ENCODE results near the gene GIPC2. TPM values are rescaled to one million over a fixed set of nuclear protein-coding genes. Genes with fewer than 3 reads are reported as not detected.
A peak's percentile ranks its signal among the peaks of the same experiment; 100 is the strongest.

GIPC2 gene
- total and polyA plus RNA-seq, 7 donors, result 0.99 to 23.8 (median 2.5) TPM

DNA sequence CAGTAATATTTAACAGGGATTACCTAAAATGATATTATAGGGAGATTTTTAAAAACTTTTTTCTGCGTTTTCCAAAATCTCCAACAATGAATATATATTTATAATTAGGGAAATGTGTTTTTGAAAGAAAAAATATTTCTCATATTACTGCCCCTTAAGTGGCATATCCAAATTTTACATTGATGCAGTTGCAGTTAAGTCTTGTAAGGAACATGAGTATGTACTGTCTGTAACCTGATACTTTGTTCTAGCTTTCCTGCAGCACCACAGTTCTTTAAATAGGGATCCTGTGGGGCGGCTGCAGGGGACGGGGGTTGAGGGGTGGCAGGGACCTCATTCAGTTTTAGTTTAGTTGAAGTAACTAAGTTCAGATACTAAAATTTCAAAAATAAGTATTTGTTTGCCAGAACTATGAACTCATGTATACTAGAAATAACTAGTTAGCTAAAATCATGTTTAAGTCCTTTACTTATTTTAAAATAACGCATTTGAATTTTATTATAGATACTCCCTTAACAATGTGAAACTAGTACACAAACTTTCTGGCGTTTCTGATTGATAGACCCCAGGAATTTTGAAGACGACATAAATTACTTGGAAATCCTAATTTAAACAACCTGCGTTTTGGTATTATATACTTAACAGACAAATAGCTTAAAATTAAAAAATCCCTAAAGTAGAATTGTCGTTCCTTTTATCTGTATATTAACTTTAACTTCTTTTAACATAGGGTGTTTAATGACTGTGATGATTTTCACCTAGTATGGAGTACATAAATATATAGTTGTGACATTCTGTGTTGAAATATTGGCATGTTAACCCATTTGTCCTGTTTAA lies 41.7 kb upstream of the GIPC2 start:
- WGBS, 2 donors, result 6 to 7% methylated on average over 8 of the region's 8 CpGs
- Histone ChIP-seq H3K9me3 (no peaks in the 10 kb centered on the region), H3K27ac (peak overlapping the region; percentile 86 to 89 (median 88)), H3K27me3 (no peaks in the 10 kb centered on the region), H3K4me3 (peak overlapping the region; percentile 42 to 59 (median 57)), H3K36me3 (no peaks in the 10 kb centered on the region), H3K4me1 (peaks cover 0 to 43% (median 23%) of the 10 kb centered on the region in 4 donors)
- peak; percentile 75 for DNase-seq
- TF ChIP-seq POLR2A (IDR thresholded peaks at IDR 0.05) (peak in 1 of 2 donors; percentile 11), POLR2AphosphoS5 (IDR thresholded peaks at IDR 0.05) (peak in 1 of 4 donors; percentile 77), EP300 (IDR thresholded peaks at IDR 0.05) (no peak)
- TF ChIP-seq, protein P1, sequence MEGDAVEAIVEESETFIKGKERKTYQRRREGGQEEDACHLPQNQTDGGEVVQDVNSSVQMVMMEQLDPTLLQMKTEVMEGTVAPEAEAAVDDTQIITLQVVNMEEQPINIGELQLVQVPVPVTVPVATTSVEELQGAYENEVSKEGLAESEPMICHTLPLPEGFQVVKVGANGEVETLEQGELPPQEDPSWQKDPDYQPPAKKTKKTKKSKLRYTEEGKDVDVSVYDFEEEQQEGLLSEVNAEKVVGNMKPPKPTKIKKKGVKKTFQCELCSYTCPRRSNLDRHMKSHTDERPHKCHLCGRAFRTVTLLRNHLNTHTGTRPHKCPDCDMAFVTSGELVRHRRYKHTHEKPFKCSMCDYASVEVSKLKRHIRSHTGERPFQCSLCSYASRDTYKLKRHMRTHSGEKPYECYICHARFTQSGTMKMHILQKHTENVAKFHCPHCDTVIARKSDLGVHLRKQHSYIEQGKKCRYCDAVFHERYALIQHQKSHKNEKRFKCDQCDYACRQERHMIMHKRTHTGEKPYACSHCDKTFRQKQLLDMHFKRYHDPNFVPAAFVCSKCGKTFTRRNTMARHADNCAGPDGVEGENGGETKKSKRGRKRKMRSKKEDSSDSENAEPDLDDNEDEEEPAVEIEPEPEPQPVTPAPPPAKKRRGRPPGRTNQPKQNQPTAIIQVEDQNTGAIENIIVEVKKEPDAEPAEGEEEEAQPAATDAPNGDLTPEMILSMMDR (IDR thresholded peaks at IDR 0.05), result no peak
- intact Hi-C loops (cut with DNase I), result loop anchor here (1.0 kb wide), 1 partner anchor 25 kb away; the partner anchor contains the start of gene FUBP1

DNA sequence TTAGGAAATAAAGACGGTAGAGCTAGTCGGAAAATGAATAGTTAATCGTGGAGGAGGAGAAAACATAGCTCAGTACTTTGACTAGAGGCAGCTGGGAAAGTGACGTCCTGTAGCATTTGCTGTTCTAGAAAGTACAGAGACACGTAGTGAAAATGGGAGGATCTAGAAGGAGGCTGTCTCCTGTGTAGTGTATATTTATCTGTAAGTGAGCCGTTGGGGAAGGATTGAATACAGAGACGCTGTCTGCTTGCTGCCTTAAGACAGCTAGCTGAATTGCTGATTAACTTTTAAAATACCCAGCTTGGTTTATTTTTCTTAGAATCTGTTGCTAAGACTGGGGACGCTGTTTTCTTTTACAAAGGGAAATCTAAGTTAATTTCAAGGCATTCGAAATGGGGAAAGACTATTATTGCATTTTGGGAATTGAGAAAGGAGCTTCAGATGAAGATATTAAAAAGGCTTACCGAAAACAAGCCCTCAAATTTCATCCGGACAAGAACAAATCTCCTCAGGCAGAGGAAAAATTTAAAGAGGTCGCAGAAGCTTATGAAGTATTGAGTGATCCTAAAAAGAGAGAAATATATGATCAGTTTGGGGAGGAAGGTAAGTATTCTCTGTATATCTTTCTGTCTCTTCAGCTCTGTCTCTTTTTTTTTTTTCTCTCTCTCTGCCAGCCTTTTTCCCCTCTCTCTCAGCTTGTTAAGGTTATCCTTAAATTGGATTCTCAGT lies 40.9 kb upstream of the GIPC2 start, which contains the start of gene DNAJB4:
Gene DNAJB4 (plus strand): TSS at position 221 of the 729 bp plus-strand sequence. CDS start 172 bp downstream, at position 393.
- peak within 1 kb of the TSS; percentile 42 to 59 (median 57) for H3K4me3 ChIP-seq
- H3K36me3 ChIP-seq, result no peaks in the 10 kb centered on the region
- H3K27me3 ChIP-seq, result no peaks in the 10 kb centered on the region
- peak in 2 of 4 donors; percentile 36 to 88 for TF ChIP-seq EP300 (IDR thresholded peaks at IDR 0.05)
- TF ChIP-seq, protein P1 (IDR thresholded peaks at IDR 0.05), result no peak
- peak; percentile 98 to 99 for TF ChIP-seq POLR2A (IDR thresholded peaks at IDR 0.05)
- TF ChIP-seq POLR2AphosphoS5 (IDR thresholded peaks at IDR 0.05), result peak; percentile 93 to 100 (median 96)
- WGBS, 2 donors, result 0 to 1% methylated on average over 12 of the region's 12 CpGs
- H3K27ac ChIP-seq, result peak within 1 kb of the TSS; percentile 86 to 89 (median 88)
- peak; percentile 90 for DNase-seq
- intact Hi-C loops (cut with DNase I), result loop anchor here (1.0 kb wide), 1 partner anchor 26 kb away; the partner anchor contains the start of gene FUBP1
- H3K9me3 ChIP-seq, result no peaks in the 10 kb centered on the region
- H3K4me1 ChIP-seq, result peaks cover 0 to 51% (median 30%) of the 10 kb centered on the region in 4 donors

DNA sequence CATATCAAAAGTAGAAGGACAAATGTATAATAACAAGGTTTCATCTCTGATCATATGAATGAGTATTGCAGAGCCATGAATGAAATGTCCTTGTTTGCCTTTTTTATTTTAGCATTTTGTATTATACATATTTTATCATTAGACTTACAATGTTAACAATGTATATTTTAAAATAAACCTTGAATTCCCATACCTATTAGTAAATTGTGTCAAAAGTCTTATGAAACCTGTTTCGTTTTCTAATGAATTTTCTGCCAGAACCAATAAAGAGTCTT lies 40.4 kb upstream of the GIPC2 start:
- Histone ChIP-seq H3K4me1 (peaks cover 0 to 56% (median 35%) of the 10 kb centered on the region in 4 donors), H3K9me3 (no peaks in the 10 kb centered on the region), H3K27me3 (no peaks in the 10 kb centered on the region), H3K4me3 (peak overlapping the region; percentile 42 to 59 (median 57)), H3K36me3 (no peaks in the 10 kb centered on the region), H3K27ac (peak overlapping the region; percentile 86 to 89 (median 88))
- 1% methylated on average over 1 of the region's 1 CpG for WGBS, 2 donors
- TF ChIP-seq, protein P1 (IDR thresholded peaks at IDR 0.05), result no peak
- no peak for TF ChIP-seq EP300 (IDR thresholded peaks at IDR 0.05)
- no peak for TF ChIP-seq POLR2AphosphoS5 (IDR thresholded peaks at IDR 0.05)
- TF ChIP-seq POLR2A (IDR thresholded peaks at IDR 0.05), result no peak
- DNase-seq, result no peak
- intact Hi-C loops (cut with DNase I), result no loop called here

DNA sequence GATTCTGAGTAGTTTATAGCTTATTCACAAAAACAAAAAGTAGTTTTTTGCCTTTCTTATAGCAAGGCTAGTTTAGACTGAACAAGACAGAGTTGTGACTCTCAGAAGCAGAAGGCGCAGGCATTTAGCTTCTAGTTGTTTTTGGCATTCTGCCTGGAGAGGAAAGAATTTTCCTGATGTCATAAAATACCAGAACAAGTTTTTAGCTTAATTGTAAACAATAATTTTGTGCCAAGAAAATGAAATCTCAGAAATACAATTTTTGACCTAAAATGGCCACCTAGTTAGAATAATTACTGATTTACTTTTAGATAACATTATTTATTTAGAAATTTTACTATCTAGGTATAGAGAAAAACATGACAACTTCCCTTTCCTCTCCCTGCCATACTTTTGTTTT lies 40.0 kb upstream of the GIPC2 start:
- TF ChIP-seq POLR2AphosphoS5 (IDR thresholded peaks at IDR 0.05) (peak; percentile 45 to 85 (median 81)), POLR2A (IDR thresholded peaks at IDR 0.05) (peak in 1 of 2 donors; percentile 42), EP300 (IDR thresholded peaks at IDR 0.05) (peak in 1 of 4 donors; percentile 16)
- TF ChIP-seq, protein P1 (IDR thresholded peaks at IDR 0.05), result no peak
- no peak for DNase-seq
- 6 to 10% methylated on average over 1 of the region's 1 CpG for WGBS, 2 donors
- Histone ChIP-seq H3K36me3 (no peaks in the 10 kb centered on the region), H3K4me1 (peaks cover 0 to 60% (median 39%) of the 10 kb centered on the region in 4 donors), H3K9me3 (no peaks in the 10 kb centered on the region), H3K27me3 (no peaks in the 10 kb centered on the region), H3K27ac (peak overlapping the region; percentile 86 to 89 (median 88)), H3K4me3 (peak overlapping the region; percentile 42 to 59 (median 57))
- intact Hi-C loops (cut with DNase I), result no loop called here

All from sigmoid colon (tissue), 7 donors.